ENCODE results near the gene ERO1A. TPM values are rescaled to one million over a fixed set of nuclear protein-coding genes. Genes with fewer than 3 reads are reported as not detected.
"Not testable (repeated sequence)": the region's sequence is repeated elsewhere in the genome, so short reads cannot be mapped to it uniquely, and the experiment has no call there.

Gene ERO1A
- total RNA-seq, 1 donor from 2014 or later, result 47.2 TPM

- DNase-seq, result no peak
- intact Hi-C loops (cut with DNase I), result no loop called here
- Histone ChIP-seq H3K4me1 (peaks cover 17% of the 10 kb centered on the region), H3K9me3 (no peaks in the 10 kb centered on the region), H3K36me3 (peaks cover 10% of the 10 kb centered on the region), H3K4me3 (no peak overlapping the region), H3K27ac (no peak overlapping the region), H3K27me3 (no peaks in the 10 kb centered on the region)
- no peak for TF ChIP-seq CTCF (IDR thresholded peaks at IDR 0.05)
- ATAC-seq, result no peak
Measured at GRCh38 chr14:52733824-52734223, 38.5 kb upstream of the ERO1A start.

GRCh38 chr14:52730709-52731111 lies 35.4 kb upstream of the ERO1A start:
- Histone ChIP-seq H3K4me1 (peaks cover 10% of the 10 kb centered on the region), H3K27me3 (no peaks in the 10 kb centered on the region), H3K27ac (peak overlapping the region; percentile 89), H3K4me3 (peak overlapping the region; percentile 75), H3K36me3 (peaks cover 40% of the 10 kb centered on the region), H3K9me3 (no peaks in the 10 kb centered on the region)
- intact Hi-C loops (cut with DNase I), result no loop called here
- no peak for DNase-seq
- ATAC-seq, result no peak
- no peak for TF ChIP-seq CTCF (IDR thresholded peaks at IDR 0.05)

GRCh38 chr14:52729925-52730708 lies 34.8 kb upstream of the ERO1A start, which contains the start of gene STYX:
TSS of gene STYX (plus strand) at chr14:52730166. CDS start at chr14:52730475, 309 bp downstream.
- peak; percentile 17 for TF ChIP-seq CTCF (IDR thresholded peaks at IDR 0.05)

GRCh38 chr14:52729585-52729924 lies 34.2 kb upstream of the ERO1A start:
- Histone ChIP-seq H3K9me3 (no peaks in the 10 kb centered on the region), H3K27ac (peak overlapping the region; percentile 14), H3K27me3 (no peaks in the 10 kb centered on the region), H3K4me1 (peaks cover 7% of the 10 kb centered on the region), H3K36me3 (peaks cover 51% of the 10 kb centered on the region), H3K4me3 (peak overlapping the region; percentile 75)
- intact Hi-C loops (cut with DNase I), result no loop called here
- no peak for DNase-seq
- no peak for TF ChIP-seq CTCF (IDR thresholded peaks at IDR 0.05)
- ATAC-seq, result no peak

More at GRCh38 chr14:52729925-52730708, 34.8 kb upstream of the ERO1A start, which contains the start of gene STYX:
- Histone ChIP-seq H3K4me3 (peak within 1 kb of the TSS; percentile 75), H3K36me3 (peaks cover 46% of the 10 kb centered on the region), H3K27ac (peak within 1 kb of the TSS; percentile 89), H3K4me1 (peaks cover 7% of the 10 kb centered on the region), H3K9me3 (no peaks in the 10 kb centered on the region), H3K27me3 (no peaks in the 10 kb centered on the region)
- ATAC-seq (peak; percentile 100), DNase-seq (peak; percentile 100)
- intact Hi-C loops (cut with DNase I), result no loop called here

- H3K27me3 ChIP-seq; H3K4me3 ChIP-seq; H3K27ac ChIP-seq; H3K9me3 ChIP-seq; DNase-seq; intact Hi-C loops (cut with DNase I); ATAC-seq; H3K4me1 ChIP-seq: not testable (repeated sequence)
- peaks cover 57% of the 10 kb centered on the region for H3K36me3 ChIP-seq
Measured at GRCh38 chr14:52729035-52729434, 33.7 kb upstream of the ERO1A start.

- H3K27me3 ChIP-seq; H3K9me3 ChIP-seq; DNase-seq; H3K4me3 ChIP-seq; H3K27ac ChIP-seq; ATAC-seq; H3K4me1 ChIP-seq; intact Hi-C loops (cut with DNase I): not testable (repeated sequence)
- peaks cover 62% of the 10 kb centered on the region for H3K36me3 ChIP-seq
Measured at GRCh38 chr14:52727509-52727908, 32.2 kb upstream of the ERO1A start.

Measured in upper lobe of right lung (tissue), 1 donor.